Cerebellar nuclear complex (tissue), 1 donor: ENCODE data around the gene MKI67.

Experiments
- DNase-seq, 2 experiments: peaks; one replicate each; lab custom pipeline; 2025; lab: John Stamatoyannopoulos, UW

MKI67 gene

GRCh38 chr10:128064108-128064969, 61.9 kb downstream of the MKI67 start:
- no peak for DNase-seq

GRCh38 chr10:128063736-128064107, 62.5 kb downstream of the MKI67 start:
- DNase-seq = no peak

DNA sequence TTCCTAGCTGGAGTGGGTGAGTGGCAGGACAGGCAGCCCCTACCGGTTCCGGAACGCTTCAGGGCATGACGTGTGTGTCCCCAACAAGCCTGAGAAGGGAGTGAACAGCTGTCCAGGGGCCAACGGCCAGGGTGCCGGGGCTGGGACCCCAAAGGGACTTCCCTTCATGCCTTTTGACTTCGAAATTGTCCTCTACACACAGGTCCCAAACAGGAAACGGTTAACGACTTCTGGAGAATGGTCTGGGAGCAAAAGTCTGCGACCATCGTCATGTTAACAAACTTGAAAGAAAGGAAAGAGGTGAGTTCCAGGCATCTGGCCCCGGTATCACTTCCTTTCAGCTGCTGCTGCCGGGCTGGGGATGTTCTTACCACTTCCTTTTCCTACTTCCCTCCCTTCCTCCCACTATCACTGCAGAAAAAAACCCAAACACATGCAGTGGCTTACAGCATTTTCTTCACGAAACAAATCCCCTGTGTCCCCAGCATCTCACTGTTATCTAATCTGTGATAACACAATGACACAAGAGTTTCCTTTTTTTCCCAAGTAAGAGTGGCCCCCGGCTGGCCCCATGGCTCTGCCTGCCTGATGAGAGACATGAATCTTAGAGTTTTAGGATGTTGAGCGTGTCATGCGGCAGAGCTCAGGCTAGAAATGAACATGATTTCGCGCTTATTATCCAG, 63.2 kb downstream of the MKI67 start:
- DNase-seq = no peak

DNA sequence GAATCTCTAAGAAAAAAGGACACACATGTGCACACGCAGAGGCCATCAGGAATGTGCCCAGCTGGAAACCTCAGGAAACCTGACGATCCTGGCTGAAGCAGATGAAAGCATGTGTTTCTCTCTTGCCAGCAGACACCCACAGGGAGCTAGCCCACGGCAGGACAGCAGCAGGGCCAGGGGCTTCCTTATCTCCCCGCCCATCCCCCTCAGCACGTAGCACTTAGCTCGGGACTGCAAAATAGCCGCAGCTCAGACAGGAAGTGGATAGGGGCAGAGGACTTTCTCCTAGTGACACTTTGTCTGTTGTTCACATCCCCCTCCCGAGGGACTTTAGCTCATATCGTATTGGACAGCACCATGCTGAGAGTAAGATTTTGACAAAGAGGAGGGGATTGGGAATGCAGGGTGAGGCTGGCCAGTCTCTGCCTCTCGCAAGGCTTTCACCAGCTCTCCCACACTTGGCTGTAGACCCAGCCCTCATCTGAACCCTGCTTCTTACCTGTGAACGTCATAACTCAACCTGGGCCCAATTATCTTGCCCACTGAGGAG, 63.8 kb downstream of the MKI67 start:
- DNase-seq = no peak

GRCh38 chr10:128061306-128062300, 64.6 kb downstream of the MKI67 start:
- no peak for DNase-seq

- DNase-seq = no peak
Observed at GRCh38 chr10:128060341-128061250, 65.6 kb downstream of the MKI67 start.

- DNase-seq = no peak
Observed at GRCh38 chr10:128059982-128060293, 66.3 kb downstream of the MKI67 start.

- DNase-seq = no peak
Observed at GRCh38 chr10:128059266-128059981, 66.8 kb downstream of the MKI67 start.

GRCh38 chr10:128058750-128059134, 67.5 kb downstream of the MKI67 start:
- no peak for DNase-seq

GRCh38 chr10:128058106-128058749, 68.0 kb downstream of the MKI67 start:
- DNase-seq = no peak

GRCh38 chr10:128056303-128057050, 69.7 kb downstream of the MKI67 start:
- DNase-seq = no peak

DNA sequence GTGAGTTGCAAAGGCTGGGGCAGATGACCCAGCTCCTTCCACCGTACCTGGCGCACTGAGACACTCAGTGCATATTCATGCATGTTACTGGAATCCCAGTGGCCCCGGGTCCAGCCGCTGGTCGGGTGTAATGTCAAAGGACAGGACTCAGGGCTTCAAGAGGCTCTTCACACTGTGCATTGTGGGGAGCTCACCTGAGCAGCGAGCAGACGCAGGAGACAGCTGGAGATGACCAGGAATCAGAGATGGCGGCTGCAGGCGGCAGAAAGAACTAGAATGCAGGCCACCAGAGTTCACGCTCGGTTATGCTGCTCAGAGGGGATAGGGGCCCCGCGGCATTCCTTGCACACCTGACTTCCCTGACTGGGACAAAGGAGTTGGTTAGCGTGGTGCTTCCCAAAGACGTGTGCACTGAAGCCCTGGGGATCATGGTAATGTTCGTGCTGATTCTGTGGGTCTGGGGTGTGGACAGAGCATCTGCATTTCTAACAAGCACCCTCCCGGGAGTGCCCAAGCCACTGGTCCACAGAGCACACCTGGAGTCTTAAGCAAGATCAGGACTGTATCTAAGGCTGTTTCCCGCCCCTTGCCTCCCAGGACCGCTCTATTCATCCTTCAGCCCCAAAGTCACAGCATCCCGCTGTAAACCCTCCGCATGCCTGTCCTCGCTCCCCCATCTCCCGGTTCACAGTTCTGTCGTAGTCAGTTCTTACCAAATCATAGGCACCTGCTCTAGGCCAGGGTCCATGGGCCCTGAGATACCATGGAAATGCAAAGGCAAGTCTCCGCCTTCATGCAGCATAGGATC, 71.0 kb downstream of the MKI67 start:
- DNase-seq = no peak

- no peak for DNase-seq
Observed at GRCh38 chr10:128054163-128054970, 71.9 kb downstream of the MKI67 start.

DNA sequence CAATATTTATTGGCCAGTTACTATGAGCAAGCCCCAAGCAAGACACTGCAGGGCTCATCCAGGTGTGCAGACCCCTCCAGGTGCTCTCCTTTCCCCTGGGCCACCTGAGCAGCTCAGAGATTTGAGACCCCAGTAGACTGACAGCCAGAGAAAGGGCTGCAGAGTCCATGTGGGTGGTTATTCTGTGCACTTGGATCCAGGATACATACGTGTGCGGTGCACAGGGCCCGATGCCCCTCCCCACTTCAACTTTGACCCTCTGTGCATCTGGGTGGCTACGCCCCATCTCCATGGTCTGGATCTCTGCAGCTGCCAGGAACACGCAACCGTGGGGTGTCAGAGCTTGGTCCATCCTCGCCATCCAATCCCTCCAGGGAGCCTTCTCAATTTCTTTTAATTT, 72.9 kb downstream of the MKI67 start:
- no peak for DNase-seq

GRCh38 chr10:128052696-128053095, 73.5 kb downstream of the MKI67 start:
- no peak for DNase-seq

- DNase-seq = no peak
Observed at GRCh38 chr10:128051548-128051947, 74.7 kb downstream of the MKI67 start.

DNA sequence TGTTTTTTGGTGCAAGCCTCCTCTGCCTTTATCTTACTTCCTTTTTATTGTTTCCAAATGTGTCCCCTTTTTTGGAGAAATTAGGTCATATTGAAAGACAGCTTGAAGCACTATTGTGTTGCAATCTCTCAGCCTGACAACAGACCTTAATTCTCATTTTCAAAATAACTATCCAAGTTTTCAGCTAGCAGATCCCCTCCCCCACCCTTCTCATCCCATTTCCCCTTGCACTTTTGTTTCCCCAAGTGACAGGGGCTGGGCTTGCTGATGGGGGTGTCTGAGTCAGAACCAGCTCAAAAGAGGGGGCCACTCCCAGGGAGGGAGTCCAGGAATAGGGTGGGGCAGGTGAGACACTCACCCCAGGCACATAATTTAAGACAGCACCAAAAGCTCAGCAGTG, 75.3 kb downstream of the MKI67 start:
- no peak for DNase-seq
